NCI-H2196 treated with DMSO at 0.1 percent for 48 hours (cell line): ENCODE results near the gene SLMAP.

Experiments used
- DNase-seq: peaks from one replicate; lab custom pipeline; 2025; ENCODE audit not compliant: unreplicated experiment; lab: John Stamatoyannopoulos, UW

The SLMAP gene

DNA sequence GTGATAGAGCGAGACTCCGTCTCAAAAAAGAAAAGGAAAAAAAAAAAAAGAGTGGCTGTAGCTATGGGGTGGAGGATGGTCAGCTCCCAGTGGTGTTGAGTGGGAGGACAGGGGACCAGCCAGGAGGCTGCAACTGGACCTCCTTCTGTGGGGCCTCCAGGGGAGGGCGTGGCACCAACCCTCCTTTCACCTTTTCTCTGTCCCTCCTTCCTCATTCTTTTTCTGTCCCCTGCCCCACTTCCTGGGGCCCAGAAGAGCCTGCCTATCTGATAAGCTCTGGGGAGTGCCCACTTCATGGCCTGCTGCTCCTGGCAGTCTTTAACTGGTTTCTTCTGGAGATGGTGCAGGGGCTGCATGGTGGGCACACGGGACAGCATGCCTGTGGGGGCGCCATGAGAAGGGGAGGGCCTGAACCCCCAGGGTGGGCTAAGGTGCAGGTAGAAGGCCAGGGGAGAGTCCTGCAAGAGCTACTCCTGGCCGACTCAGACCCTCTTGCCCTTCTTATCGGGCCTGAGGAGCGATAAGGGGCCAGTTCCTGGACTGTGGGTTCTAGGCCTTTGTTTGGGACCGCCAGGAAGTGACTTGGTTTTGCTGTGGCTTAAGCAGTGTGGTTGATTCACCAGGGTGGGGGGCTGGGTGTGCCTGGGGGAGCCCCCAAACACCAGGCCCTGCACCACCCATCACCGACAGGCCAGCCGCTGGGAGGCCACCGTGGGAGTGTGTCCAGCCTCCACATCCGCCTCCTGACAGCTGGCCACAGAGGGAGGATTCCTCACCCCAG, 202.7 kb downstream of the SLMAP start:
- no peak for DNase-seq

DNA sequence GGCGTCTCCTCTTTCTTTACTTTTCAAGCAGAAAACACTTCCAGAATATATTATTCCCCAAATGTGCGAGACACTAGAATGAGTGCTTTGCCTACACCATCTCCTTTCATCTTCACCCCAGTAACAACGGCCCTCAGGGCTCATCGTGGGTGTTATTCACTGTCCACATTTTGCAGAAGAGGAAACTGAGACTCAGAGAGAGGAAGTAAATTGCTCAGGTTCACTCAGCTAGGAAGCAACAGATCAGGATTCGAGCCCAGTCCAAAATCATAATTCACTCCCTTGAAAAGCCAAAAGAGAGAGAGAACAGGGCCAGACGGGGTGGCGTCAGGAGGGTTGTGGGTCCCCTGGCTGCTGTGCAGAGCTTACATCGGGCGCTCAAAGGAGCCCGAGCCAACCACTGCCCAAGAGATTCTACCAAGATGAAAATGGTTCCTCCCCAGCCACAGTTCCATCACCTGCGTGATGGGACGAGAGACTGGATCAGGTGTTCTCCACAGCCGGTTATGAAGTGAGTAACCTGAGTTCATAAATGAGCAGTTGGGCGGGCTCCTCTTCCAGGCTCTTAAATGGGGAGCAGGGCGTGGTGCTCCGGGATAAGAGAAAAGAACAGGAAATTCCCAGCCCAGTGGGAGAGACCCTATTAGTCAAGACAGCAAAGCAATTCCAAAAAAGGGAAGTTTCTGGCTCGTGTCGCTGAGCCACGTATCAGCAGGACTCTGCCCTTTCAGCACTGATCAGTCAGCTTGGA, 203.5 kb downstream of the SLMAP start:
- DNase-seq: no peak

DNA sequence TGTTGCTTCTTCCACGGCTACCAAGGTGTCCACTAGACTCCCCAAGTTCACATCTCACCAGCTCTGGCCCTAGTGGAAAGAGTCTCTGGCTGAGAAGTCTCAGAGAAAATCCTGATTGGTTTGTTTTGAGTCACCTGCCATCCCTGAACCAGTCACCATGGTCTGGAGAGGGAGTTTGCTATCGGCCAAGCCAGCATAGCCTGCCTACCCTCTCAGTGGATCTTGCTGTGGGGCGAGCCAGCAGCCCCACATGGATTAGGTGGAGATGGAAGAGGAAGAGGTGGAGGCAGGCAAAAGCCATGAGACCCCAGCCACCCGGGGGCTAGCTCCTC, 204.0 kb downstream of the SLMAP start:
- no peak for DNase-seq

DNA sequence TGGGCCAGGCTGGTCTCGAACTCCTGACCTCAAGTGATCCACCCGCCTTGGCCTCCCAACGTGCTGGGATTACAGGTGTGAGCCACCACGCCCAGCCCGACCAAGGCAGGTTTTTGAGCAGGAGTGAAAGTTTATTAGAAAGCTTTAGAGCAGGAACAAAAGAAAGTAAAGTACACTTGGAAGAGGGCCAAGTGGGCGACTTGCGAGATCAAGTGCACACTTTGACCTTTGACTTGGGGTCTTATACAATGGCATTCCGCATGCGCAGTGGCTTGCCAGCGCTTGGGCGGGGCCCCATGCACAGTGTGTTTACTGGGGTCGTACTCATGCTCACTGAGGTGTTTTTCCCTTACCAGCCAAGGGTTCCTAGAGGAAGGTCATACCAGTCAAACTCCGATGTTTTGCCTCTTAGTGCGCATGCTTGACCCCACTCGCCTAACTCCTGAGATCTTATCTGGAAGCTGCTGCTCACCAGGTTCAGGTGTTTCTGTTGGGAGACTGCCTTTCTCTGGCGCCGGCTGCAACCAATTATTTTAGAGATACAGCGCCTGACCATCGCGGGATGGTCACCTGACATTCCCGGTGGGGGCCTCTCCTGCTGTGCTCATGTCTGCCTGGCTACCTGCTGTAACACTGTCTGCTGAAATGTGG, 205.2 kb downstream of the SLMAP start:
- DNase-seq: no peak

DNA sequence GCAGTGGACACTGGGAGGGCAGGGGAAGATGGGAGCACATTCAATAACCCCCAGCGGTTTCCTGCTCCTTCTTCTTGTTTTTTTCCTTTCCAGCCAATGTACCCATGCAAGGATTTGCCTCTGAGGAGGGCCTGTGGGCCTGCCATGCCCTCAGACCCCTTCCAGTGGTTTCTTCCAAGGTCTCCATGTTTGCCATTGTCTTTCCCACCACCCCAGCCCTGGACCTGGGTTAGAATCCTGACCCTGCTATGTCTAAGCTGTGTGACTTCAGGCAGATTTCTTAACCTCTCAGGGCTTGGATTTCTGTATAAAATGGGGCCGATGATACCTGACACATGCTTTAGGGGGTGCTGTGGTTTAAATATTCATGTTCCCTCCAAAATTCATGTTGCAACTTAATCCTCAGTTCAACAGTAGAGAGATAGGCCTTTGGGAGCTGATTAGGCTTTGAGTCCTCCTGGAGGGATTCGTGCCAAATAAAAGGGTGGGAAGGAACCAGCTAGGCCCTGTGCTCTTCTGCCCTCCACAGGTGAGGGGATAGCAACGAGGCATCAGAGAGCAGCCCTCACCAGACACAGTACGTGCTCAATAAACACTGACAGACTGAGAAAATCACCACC, 205.8 kb downstream of the SLMAP start:
- no peak for DNase-seq

DNA sequence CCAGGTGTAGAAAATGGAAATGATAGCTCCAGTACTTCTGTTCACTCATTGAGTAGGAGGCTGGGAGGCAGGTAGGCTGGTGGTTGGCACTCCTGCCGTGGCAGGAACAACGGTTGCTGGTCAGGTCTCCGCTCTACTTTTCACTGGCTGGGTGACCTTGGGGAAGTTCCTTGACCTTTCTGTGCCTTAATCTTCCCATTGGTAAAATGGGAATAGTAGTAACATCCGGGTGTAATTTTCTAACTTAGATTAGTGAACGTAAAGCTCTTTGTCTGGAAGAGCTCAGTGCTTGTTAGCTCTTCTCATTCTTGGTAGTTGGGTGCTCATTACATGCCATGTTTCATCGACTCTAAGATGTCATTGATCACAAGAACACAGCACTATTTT, 206.3 kb downstream of the SLMAP start:
- DNase-seq: no peak

DNA sequence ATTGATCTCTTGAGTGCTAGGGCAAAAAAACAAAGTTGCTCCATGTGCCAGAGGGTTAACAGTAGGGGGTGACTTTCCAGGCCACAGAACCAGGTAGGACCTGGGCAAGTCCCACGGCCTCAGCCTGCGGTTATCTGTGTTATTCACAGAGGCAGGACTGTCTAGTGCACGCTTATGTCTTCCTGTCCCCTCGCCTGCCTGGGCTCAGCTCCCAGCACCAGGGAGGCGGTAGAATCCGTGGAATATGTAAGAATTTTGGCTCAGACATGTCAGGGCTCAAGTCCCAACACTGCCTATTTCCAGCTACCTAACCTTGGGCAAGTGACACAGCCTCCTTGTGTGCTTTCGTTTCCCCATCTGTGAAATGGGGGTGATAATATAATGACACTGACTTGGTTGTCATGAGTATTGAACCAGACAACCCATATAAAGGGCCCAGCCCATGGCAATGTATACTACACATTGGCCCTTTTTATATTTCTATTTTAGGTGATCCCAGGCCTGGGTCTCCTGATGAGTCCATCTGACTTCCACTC, 207.8 kb downstream of the SLMAP start:
- no peak for DNase-seq

DNA sequence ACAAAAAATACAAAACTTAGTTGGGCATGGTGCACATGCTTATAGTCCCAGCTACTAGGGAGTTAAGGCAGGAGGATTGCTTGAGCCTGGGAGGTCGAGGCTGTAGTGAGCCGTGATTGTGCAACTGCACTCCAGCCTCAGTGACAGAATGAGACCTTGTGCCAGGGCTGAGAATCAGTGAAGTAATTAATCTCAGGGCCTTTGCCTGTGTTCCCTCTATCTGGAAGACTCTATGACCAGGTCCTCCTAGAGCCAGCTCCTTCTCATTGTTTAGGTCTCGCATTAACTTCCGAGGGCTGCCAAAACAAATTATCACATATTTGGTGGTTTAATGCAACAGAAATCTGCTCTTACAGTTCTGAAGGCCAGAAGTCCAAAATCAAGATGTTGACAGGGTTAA, 210.7 kb downstream of the SLMAP start:
- DNase-seq: no peak

DNA sequence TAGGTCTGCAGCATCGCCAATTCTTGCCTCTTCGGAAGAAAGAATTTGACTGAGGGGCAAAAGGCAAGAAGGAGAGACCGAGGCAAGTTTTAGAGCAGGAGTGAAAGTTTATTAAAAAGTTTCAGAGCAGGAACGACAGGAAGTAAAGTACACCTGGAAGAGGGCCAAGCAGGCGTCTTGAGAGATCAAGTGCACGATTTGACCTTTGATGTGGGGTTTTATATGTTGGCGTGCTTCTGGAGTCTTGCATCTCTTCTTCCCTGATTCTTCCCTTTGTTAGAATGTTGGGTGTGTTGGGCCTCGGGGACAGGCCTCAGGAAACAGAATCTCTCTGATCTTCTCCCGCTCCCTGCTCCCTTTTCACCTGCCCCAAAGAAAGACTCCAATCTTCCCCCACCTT, 211.5 kb downstream of the SLMAP start:
- DNase-seq: no peak

DNA sequence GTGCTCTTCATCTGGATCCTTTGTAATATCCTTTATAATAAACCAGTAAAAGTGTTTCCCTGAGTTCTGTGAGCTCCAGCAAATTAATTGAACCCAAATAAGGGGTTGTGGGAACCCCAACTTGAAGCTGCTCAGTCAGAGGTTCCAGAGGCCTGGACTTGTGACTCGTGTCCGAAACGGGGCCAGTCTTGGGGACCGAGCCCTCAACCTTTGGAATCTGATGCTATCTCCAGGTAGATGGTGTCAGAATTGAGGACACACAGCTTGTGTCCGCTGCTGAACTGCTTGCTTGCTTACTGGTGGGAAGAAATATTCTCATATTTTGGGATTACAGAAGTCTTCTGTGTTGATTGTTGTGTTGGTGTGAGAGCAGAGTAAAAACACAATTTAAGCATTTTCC, 212.4 kb downstream of the SLMAP start:
- DNase-seq: no peak

DNA sequence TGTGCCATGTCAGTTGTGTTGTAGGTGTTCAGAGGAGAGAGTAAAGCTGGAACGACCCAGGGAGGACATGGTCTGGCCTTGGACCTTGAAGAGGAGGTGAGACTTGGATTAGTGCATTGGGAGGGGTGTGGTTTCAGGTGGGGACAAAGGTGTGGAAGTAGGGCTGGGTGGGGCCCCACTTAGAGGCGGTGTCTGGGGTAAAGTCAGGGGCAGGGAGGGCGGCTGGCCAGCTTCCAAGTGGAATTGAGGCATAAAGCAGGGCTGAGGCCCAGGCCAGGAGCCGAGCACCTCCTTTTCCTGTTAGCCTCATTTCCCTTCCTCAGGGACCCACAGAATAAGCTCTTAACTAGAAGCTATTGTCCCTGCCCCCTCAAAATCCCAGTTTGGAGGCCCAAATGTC, 215.9 kb downstream of the SLMAP start:
- no peak for DNase-seq

DNA sequence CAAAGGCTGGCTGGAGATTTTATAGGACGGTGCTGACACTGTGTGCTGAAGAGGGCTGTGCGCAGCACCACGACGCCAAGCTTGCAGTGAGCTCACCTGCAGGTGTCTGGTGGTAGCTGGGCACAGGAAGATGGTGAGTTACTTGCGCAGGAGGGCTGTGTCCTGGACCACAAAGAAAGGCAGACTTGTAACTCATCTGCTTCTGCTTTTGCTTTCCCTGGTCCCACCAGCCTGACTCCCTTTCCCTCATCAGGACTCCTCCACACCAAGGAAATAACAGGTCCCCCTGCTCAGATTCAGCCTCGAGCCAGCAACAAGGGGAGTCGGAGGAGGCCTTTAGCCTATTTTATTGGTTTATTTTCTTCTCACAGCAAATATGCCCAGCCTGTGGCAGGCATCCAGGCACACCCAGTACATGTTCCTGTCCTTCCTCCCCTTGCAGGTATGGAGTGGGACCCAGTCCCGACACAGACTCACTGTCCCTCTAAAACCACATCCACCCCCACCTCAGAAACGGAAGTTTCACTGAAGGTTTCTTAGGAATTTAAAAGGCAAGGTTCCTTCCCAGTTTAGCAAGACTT, 216.5 kb downstream of the SLMAP start:
- no peak for DNase-seq

DNA sequence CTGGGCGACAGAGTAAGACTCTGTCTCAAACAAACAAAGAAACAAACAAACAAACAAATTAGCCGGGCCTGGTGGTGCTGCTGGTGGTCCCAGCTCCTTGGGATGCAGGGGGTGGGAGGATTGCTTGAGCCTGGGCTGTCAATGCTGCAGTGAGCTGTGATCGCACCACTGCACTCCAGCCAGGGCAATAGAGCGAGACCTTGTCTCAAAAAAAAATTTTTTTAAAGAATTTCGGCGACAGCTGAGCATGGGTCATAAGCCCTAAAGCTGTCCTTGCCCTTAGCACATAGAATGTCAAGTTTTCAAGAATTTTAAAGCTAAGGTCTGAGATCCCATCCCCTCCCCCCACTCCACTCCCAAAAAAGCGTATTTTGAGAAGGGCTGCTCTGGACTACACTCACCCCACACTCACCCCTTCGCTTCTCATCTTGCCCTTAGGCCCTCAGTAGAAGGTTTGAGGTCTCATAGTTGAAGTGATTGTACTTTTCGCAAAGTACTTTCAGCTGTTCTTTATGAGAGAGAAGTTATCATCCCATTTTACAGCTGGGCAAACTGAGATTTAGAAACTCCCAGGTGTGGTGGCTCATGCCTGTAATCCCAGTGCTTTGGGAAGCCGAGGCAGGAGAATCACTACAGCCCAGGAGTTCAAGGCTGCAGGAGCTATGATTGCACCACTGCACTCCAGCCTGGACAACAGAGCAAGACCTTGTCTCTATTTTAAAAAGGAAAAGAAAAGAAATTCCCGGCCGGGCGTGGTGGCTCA, 217.8 kb downstream of the SLMAP start:
- DNase-seq: no peak

DNA sequence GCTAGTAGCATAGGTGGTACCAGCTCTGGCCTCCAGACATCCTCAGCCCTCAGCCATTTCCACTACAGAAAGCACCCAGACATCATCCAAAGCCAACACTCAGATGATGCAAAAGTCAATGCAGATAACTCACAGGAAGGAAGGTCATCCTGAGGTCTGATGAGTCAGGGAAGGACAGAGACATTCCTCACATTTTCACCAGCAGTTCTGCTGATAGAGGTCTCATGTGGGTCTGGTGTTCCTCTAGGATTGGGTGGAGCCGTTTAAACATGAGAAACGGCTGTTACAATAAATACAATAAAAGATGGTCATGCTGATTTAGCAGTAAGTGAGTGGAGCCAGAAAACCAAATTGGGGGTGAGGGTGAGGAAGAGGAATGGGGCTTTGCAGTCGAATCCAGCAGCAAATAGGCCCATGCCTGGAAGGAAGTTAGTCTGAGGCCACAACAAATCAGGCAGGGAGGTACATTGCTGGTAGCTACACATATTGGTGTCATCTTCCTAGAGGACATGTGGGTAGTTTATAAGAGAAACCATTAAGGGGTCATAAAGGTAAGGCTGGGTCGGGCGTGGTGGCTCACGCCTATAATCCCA, 218.8 kb downstream of the SLMAP start:
- no peak for DNase-seq

DNA sequence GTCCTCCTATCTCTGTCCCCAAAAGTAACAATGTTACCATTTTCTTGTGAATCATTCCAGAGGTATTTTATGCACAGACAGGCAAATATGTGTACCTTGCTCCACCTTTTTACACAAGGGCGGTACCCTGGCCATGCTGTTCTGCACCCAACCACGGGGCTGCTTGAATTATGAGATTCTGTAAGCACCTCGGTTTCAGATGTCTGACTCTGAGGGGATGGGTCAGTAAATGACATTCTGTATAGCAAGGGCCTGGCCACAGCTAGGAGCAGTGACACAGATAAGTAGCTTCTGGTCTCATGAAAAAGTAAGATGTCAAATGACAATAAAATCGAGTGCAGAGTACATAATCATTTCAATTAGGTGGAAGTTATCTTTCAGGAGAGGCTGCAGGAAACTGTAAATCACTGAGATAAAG, 221.7 kb downstream of the SLMAP start:
- no peak for DNase-seq

DNA sequence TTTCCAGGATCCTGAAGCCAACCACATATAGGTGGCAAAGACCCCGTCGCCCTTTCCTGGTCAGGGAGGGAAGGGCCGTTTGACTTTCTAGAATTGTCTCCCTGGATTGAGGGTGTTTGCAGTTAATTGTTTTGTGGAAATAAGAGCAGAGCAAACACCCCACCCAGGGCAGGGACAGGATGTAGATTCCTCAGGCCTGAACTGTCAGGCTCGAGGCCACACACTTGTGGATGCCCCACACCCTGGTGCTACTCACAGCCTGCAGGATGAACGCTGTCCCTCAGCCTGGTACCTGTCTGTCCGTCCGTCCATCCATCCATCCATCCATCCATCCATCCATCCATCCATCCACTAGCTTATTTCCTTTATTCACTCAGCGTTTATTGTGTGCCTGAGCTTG, 222.2 kb downstream of the SLMAP start:
- no peak for DNase-seq
